Endometrium (tissue), 2 donors: ENCODE data around the gene EME2.
"Not testable (repeated sequence)": the region's sequence is repeated elsewhere in the genome, so short reads cannot be mapped to it uniquely, and the experiment has no call there.

Source experiments
- FAIRE-seq: peaks from 2 replicates; lab custom pipeline; 2012; peaks lifted over from hg19 to GRCh38; lab: Jason Lieb, UNC
- donor health status: control.
- donor health status: control.

EME2 gene

GRCh38 chr16:1772362-1772907 lies at the start of gene EME2:
TSS of gene EME2 (plus strand) at chr16:1772810. CDS start at chr16:1773228, 418 bp downstream.
- no peak for FAIRE-seq

- no peak for FAIRE-seq
These were observed 49.0 kb upstream of the EME2 start for GRCh38 chr16:1723450-1724147.

- no peak for FAIRE-seq
These were observed 48.1 kb upstream of the EME2 start for GRCh38 chr16:1724491-1724890.

- no peak for FAIRE-seq
These were observed 45.7 kb upstream of the EME2 start for GRCh38 chr16:1726661-1727502.

GRCh38 chr16:1727651-1728624 lies 44.7 kb upstream of the EME2 start:
- no peak for FAIRE-seq

GRCh38 chr16:1729026-1729425 lies 43.6 kb upstream of the EME2 start:
- FAIRE-seq: no peak

GRCh38 chr16:1729445-1729844 lies 43.2 kb upstream of the EME2 start:
- no peak for FAIRE-seq

GRCh38 chr16:1731073-1731472 lies 41.5 kb upstream of the EME2 start:
- no peak for FAIRE-seq

GRCh38 chr16:1731603-1732002 lies 41.0 kb upstream of the EME2 start:
- FAIRE-seq: no peak

- no peak for FAIRE-seq
These were observed 40.5 kb upstream of the EME2 start for GRCh38 chr16:1732071-1732470.

GRCh38 chr16:1732551-1732987 lies 40.0 kb upstream of the EME2 start:
- not testable (repeated sequence) for FAIRE-seq

- no peak for FAIRE-seq
These were observed 38.5 kb upstream of the EME2 start for GRCh38 chr16:1734123-1734522.

GRCh38 chr16:1734816-1735215 lies 37.8 kb upstream of the EME2 start:
- FAIRE-seq: no peak

- no peak for FAIRE-seq
These were observed 32.4 kb upstream of the EME2 start for GRCh38 chr16:1740234-1740633.

- no peak for FAIRE-seq
These were observed 31.7 kb upstream of the EME2 start for GRCh38 chr16:1740781-1741490.

- no peak for FAIRE-seq
These were observed 31.0 kb upstream of the EME2 start for GRCh38 chr16:1741553-1742165.

- FAIRE-seq: no peak
These were observed 29.0 kb upstream of the EME2 start for GRCh38 chr16:1743376-1744337.

- no peak for FAIRE-seq
These were observed 28.2 kb upstream of the EME2 start for GRCh38 chr16:1744338-1744840.

- no peak for FAIRE-seq
These were observed 27.3 kb upstream of the EME2 start for GRCh38 chr16:1745181-1745899.
